Ovary (tissue), 9 donors: ENCODE data around the gene PI4KA. TPM values are rescaled to one million over a fixed set of nuclear protein-coding genes. Genes with fewer than 3 reads are reported as not detected.

ENCODE experiments used
- DNase-seq, 5 donors: peaks; one replicate each; pipeline ENCODE4 v3.0.0-alpha.2; 2019 to 2020
- H3K27ac ChIP-seq, 2 donors: fragments of 200-600 bp; one replicate each; pipeline versions ENCODE4 v1.5.1 to v1.8.0; 2019 to 2022
- H3K27me3 ChIP-seq: fragments of 200-600 bp; one replicate; pipeline ENCODE4 v1.8.0; 2022
- H3K36me3 ChIP-seq: fragments of 200-600 bp; sonication (generic); one replicate; pipeline ENCODE4 v1.5.1; 2019
- H3K4me1 ChIP-seq: one replicate; pipeline ENCODE4 v1.8.1; 2013; ENCODE audit warnings: mild to moderate bottlenecking, moderate library complexity; ENCODE audit not compliant: insufficient read depth
- H3K4me3 ChIP-seq: fragments of 200-600 bp; sonication (generic); one replicate; pipeline ENCODE4 v1.5.1; 2017
- H3K9me3 ChIP-seq, 2 donors: fragments of 200-600 bp in 1 of 2; sonication (generic) in 1 of 2; one replicate each; pipeline versions ENCODE4 v1.5.1 to v1.8.1; 2013 to 2019; ENCODE audit warnings: mild to moderate bottlenecking in 1 of 2, moderate library complexity in 1 of 2
- CTCF ChIP-seq, 3 donors: fragments of 450-650 bp in 2 of 3; fragments of 200-600 bp in 1 of 3; IDR thresholded peaks; one replicate each; pipeline versions ENCODE4 v1.5.1 to v1.8.0; 2016 to 2022; ENCODE audit warnings: antibody characterized with exemption in 3 of 3, mild to moderate bottlenecking in 1 of 3
- EP300 ChIP-seq: sonication (generic); formaldehyde crosslinking; IDR thresholded peaks from one replicate; pipeline ENCODE4 v1.6.1; 2017; ENCODE audit warnings: antibody characterized with exemption
- POLR2A ChIP-seq: fragments of 450-650 bp; IDR thresholded peaks from one replicate; pipeline ENCODE4 v1.6.1; 2017; ENCODE audit warnings: antibody characterized with exemption, mild to moderate bottlenecking, moderate library complexity
- WGBS, 3 donors: extraction: QIAGEN DNeasy Blood & Tissue Kit in 1 of 3; methylation state at CpG; one replicate each; pipeline versions ENCODE4 v1.1.5 to v1.1.7; 2013 to 2017; 5-methylcytosine and 5-hydroxymethylcytosine counted together
- intact Hi-C, 4 donors: fragments of 100-400 bp; cut with DNase I; formaldehyde crosslinking; loops; one replicate each; pipeline versions ENCODE4 v1.11.0 to v1.15.1; 2022 to 2023
- polyA plus RNA-seq, 2 donors: library from polyadenylated mRNA; stranded (reverse); fragments of 200-250 nt in 1 of 2; fragments of 350-450 nt in 1 of 2; fragmentation: Illumina TruSeq in 1 of 2; extraction: RNeasy Lipid Tissue Mini Kit (QIAGEN cat#74804) in 1 of 2; gene quantifications; one replicate each; pipeline ENCODE4 v1.2.3, GENCODE V29; 2013 to 2014
- total RNA-seq, 7 donors: library from RNA; depleted of rRNA in 2 of 7; stranded (reverse); fragments of >200 nt in 2 of 7; fragmentation: NEBNext Ultra II Directional in 3 of 7; extraction: Animal tissue kit (Norgen Biotek cat#: 25700) in 3 of 7; gene quantifications; one replicate each; pipeline versions ENCODE4 v1.1.0 to v1.2.4, GENCODE V29; 2016 to 2023
- donor health status: DM: no; HTN: no; CAD: no; lungs with moderate emphysema.
- donor health status: DM: no; HTN: no; CAD: no.
- donor health status: Bipolar disorder and iron deficiency.
- donor health status: DM: yes; HTN: yes; CAD: no.
- donor health status: DM: no; HTN: no; CAD: no.
- donor health status: DM: yes; HTN: yes; CAD: no.

The PI4KA gene
- total and polyA plus RNA-seq, 9 donors: 30.6 to 97.6 (median 62.7) TPM

GRCh38 chr22:20750461-20751184 is 108.0 kb downstream of the PI4KA start:
- Histone ChIP-seq H3K36me3 (no peaks in the 10 kb centered on the region), H3K4me3 (no peak overlapping the region), H3K9me3 (no peaks in the 10 kb centered on the region), H3K4me1 (no peaks in the 10 kb centered on the region), H3K27me3 (no peaks in the 10 kb centered on the region), H3K27ac (no peak overlapping the region)
- WGBS, 3 donors: 47 to 58% (median 53%) methylated on average over 9 of the region's 9 CpGs
- no peak for TF ChIP-seq EP300
- TF ChIP-seq POLR2A: no peak
- no peak for TF ChIP-seq CTCF (IDR thresholded peaks at IDR 0.05)
- intact Hi-C loops: no loop called here
- DNase-seq: peak; percentile 37 to 64 (median 61)

- 79 to 90% (median 83%) methylated on average over 3 of the region's 3 CpGs for WGBS, 3 donors
- no peaks in the 10 kb centered on the region for H3K36me3 ChIP-seq
- H3K4me1 ChIP-seq: no peaks in the 10 kb centered on the region
- DNase-seq: no peak
- H3K4me3 ChIP-seq: no peak overlapping the region
- no peaks in the 10 kb centered on the region for H3K27me3 ChIP-seq
- no peaks in the 10 kb centered on the region for H3K9me3 ChIP-seq
- intact Hi-C loops: no loop called here
- H3K27ac ChIP-seq: no peak overlapping the region
- no peak for TF ChIP-seq POLR2A
- TF ChIP-seq CTCF (IDR thresholded peaks at IDR 0.05): no peak
- TF ChIP-seq EP300: no peak
Measured at GRCh38 chr22:20749453-20749852, 109.2 kb downstream of the PI4KA start.

DNA sequence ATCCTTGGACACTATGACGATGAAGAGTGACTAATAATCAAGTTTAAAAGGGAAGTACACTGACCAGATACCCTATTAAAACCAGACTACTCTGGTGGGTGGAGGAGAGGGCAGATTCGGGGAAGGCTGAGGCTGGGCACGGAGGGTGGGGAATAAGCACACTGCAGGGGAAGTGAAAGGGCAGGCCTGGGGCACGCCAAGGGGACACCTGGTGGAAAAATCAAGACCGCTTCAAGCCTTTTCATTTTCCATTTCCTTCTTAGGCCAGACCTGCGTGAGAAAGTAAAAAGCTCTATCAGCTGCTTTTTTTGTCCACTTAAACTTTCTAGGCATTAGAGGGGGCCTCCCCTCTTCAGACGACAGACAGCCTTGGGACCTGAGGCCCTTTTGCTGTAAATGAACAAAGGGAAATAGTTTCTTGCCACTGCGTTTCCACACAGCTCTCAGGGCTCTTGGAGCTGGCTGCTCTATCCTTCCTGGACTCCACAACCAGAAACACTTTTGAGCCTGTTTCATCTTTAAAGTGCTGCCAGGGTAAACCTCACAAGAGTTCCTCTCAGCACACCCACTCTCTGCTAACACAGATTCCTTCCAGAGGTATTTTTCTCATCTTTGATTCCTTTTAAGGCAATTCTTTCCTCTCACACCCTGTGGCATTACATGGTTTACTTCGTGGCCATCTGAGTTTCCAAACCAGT is 109.7 kb downstream of the PI4KA start:
- Histone ChIP-seq H3K4me1 (no peaks in the 10 kb centered on the region), H3K4me3 (no peak overlapping the region), H3K9me3 (no peaks in the 10 kb centered on the region), H3K27me3 (no peaks in the 10 kb centered on the region), H3K27ac (no peak overlapping the region), H3K36me3 (no peaks in the 10 kb centered on the region)
- DNase-seq: no peak
- TF ChIP-seq CTCF (IDR thresholded peaks at IDR 0.05) (no peak), POLR2A (no peak), EP300 (no peak)
- 64 to 69% (median 68%) methylated on average over 9 of the region's 9 CpGs for WGBS, 3 donors
- intact Hi-C loops: no loop called here

- 89 to 95% (median 90%) methylated on average over 7 of the region's 7 CpGs for WGBS, 3 donors
- Histone ChIP-seq H3K4me1 (no peaks in the 10 kb centered on the region), H3K9me3 (no peaks in the 10 kb centered on the region), H3K27me3 (no peaks in the 10 kb centered on the region), H3K4me3 (no peak overlapping the region), H3K36me3 (no peaks in the 10 kb centered on the region), H3K27ac (no peak overlapping the region)
- intact Hi-C loops: no loop called here
- DNase-seq: no peak
- TF ChIP-seq POLR2A (no peak), CTCF (IDR thresholded peaks at IDR 0.05) (no peak), EP300 (no peak)
Measured at GRCh38 chr22:20748082-20748481, 110.5 kb downstream of the PI4KA start.
